ENCODE results near the gene OCSTAMP.

The OCSTAMP gene

DNA sequence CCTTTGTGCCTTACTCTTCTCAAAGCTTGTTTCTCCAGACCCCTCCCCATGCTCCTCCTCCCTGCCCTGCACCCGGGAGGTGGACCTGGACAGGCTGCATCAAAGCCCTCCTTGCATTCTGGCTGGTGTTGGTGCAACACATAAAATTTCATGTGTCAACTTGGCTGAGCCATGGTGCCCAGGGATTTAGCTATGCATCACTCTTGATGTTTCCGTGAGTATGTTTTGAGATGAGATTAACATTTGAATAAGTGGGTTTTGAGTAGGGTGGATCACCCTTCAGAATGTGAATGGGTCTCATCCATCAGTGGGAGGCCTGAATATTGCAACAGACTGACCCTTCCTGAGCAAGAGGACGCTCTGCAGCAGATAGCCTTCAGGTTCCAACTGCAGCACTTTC is 4.4 kb upstream of the OCSTAMP start:
- in situ Hi-C loops (cut with HindIII; ENCODE audit: low sequenced_read_pairs) = no loop called here

DNA sequence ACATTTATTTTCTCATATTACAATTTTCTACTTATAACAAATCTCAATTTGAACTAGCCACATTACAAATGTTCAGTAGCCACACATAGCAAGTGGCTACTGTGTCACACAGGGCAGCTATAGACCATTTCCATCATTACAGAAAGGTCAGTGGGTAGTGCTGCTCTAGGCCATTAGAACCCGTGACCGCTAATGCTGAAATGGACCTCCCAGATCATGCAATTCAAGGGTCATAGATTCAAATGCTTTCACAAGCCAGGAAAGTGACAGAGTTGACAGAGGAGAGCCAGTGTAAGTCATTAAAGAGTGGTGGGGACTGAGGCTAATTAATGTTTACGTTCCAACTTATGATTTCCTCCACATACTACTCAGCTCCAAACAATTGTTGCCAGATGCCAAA is 3.5 kb upstream of the OCSTAMP start:
- in situ Hi-C loops (cut with HindIII; ENCODE audit: low sequenced_read_pairs) = no loop called here

DNA sequence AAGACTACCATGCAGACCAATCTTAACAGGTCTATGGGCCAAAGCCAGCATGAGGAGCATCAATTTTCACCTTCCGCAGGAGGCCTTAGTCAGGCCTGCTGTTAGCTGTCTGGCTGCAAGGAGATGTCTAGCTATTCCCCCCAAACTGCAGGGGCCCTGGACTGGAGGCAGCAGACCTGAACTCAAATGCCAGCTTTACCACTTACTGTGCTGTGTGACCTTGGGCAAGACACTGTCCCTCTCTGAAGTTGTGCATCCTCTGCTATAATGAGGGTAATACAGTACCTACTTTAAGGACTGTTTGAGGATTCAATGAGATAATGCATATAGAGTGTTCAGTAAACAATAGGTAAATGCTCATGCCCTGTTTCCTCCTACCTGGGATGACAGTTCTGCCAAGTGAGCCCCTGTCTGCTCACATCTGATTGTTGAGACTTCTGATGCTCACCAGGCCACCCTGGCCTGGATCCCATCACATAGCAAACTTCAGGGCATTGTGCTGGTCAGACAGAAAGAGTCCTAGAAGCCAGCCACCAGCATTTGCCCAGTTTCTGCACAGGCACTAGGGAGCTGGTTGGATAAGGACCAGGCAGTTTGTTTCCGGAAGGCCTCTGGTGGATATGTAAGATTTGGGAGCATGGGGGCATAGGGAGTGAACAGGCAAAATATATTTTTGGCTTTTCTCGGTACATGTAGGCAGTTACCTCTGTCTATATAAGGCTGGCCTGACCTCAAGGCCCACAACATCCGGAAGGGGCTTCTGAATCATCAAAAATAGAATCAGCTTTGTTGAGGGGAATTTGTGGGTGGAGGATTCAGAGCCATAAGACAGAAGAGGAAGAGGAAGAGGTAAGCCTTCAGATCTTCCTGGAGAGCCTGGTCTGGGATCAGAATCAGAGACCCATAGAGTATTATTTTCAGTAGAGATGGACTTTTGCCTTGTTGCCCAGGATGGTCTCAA is 2.3 kb upstream of the OCSTAMP start:
- in situ Hi-C loops (cut with HindIII; ENCODE audit: low sequenced_read_pairs) = no loop called here

- in situ Hi-C loops (cut with HindIII; ENCODE audit: low sequenced_read_pairs) = no loop called here
Measured at GRCh38 chr20:46551522-46552381, 1.3 kb upstream of the OCSTAMP start.

GRCh38 chr20:46549188-46549972 is 1.1 kb downstream of the OCSTAMP start:
- in situ Hi-C loops (cut with HindIII; ENCODE audit: low sequenced_read_pairs) = no loop called here

DNA sequence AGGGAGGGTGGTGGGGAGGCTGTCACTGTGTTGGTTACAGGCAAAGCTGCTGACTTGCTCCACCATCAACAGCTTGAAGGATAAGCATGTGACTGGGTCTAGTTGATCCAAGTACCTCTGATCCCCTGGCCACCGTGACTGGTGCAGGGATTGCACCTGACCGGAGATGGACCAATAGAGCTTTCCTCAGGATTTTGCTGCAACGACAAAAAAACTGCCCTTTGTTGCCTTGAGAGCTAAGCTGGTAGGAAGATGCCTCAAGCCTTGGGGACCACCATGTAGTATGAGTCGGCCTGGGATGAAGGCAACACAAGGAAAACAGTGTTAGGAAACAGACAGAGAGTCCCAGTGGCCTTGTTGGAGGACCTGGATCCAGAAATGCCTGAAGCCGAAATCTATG is 1.8 kb downstream of the OCSTAMP start:
- in situ Hi-C loops (cut with HindIII; ENCODE audit: low sequenced_read_pairs) = no loop called here

DNA sequence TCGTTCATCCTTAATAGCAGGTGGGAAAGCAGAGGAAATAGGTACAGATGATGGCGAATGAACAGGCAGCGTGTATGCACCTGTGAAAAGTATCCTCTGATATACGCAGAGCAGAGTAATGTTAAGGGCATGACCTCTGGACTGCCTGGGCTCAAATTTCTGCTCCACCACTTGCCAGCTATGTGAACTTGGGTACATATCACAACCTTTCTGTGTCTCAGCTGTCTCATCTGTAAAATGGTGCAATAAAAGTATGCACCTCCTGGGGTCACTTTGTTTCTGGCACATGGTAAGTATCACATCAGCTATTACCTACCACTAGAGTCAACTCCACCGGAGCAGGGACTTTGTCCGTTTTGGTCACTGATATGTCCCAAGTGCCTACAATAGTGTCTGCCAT is 2.5 kb downstream of the OCSTAMP start:
- in situ Hi-C loops (cut with HindIII; ENCODE audit: low sequenced_read_pairs) = no loop called here

DNA sequence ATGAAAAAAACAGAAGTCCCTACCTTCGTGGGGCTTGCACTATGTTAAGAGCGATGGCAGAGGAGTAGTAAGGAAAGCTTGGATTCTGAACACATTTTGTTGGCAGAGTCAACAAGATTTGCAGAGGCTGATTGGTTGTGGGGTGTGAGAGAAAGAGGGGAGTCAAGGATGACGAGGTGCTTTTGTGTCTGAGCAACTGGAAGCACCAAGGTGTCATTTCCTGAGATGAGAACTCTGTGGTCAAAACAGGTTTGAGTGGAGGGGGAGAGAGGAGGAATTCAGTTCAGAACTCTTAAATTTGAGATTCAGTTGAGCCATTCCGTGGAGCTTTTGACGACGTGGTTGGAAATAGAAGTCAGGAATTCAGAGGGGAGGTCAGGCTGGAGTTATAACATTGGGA is 3.5 kb downstream of the OCSTAMP start:
- in situ Hi-C loops (cut with HindIII; ENCODE audit: low sequenced_read_pairs) = no loop called here

DNA sequence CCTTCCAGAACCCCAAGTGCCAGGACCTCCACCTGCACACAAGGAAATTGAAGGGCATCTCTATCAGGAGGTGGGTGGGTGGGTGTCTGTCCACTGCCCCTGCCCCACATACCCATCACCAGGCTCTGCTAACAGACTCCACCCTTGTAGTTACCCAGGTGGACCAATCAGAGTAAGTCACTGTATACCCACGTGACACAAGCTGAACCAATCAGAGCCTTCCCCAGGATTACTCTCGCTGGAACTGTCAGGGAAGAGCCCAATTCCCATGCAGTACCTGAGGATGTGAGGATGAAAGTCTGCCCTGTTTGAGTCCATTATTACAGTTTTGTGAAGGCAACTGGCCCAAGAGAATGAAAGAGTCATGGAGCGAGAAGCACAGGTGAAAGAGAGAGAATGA is 4.2 kb downstream of the OCSTAMP start:
- in situ Hi-C loops (cut with HindIII; ENCODE audit: low sequenced_read_pairs) = no loop called here

GRCh38 chr20:46545827-46546138 is 4.7 kb downstream of the OCSTAMP start:
- in situ Hi-C loops (cut with HindIII; ENCODE audit: low sequenced_read_pairs) = no loop called here

GRCh38 chr20:46545077-46545826 is 5.2 kb downstream of the OCSTAMP start:
- in situ Hi-C loops (cut with HindIII; ENCODE audit: low sequenced_read_pairs) = no loop called here

DNA sequence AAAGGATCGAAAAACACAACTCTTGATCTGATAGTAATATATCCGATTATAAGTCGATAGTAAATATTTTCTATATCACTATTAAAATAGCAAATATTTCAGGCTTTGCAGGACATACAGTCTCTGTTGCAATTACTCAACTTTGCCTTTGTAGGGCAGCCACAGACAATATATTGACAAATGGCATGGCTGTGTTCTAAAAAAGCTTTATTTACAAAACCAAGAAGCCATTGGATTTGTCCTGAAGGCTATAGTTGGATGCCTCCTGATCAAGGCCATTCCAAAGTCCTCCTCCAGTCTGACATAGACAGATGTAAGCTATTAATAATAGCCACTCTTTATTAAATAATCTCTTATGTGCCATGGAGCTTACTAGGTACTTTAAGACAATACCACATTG is 5.9 kb downstream of the OCSTAMP start:
- in situ Hi-C loops (cut with HindIII; ENCODE audit: low sequenced_read_pairs) = no loop called here

DNA sequence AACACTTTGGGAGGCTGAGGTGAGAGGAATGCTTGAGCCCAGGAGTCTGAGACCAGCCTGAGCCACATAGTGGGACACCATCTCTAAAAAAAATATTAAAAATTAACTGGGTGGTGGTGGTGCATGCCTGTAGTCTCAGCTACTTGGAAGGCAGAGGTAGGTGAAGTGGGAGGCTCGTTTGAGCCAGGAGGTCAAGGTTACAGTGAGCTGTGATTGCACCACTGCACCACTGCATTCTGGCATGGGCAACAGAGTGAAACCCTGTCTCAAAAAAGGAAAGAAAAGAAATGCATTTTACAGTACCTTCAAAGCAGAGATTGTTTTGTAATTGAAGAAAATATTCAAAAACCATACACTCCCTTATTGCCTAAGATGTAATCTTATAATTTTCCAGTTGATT is 6.5 kb downstream of the OCSTAMP start:
- in situ Hi-C loops (cut with HindIII; ENCODE audit: low sequenced_read_pairs) = no loop called here

DNA sequence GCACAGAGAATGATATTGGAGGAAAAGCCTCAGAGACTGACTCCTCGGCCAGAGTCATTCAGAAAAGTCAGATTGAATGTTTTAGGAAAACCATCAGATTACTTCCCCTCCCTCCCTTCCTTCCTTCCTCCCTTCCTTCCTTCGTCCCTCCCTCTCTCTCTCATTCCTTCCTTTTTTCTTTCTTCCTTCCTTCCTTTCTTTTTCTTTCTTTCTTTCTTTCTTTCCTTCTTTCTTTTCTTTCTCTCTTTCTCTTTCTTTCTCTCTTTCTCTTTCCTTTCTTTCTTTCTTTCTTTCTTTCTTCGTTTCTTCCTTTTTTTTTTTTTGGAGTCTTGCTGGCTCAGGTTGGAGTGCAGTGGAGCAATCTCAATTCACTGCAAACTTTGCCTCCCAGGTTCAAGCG is 7.4 kb downstream of the OCSTAMP start:
- in situ Hi-C loops (cut with HindIII; ENCODE audit: low sequenced_read_pairs) = no loop called here

- in situ Hi-C loops (cut with HindIII; ENCODE audit: low sequenced_read_pairs) = no loop called here
Measured at GRCh38 chr20:46541229-46541935, 9.1 kb downstream of the OCSTAMP start.

DNA sequence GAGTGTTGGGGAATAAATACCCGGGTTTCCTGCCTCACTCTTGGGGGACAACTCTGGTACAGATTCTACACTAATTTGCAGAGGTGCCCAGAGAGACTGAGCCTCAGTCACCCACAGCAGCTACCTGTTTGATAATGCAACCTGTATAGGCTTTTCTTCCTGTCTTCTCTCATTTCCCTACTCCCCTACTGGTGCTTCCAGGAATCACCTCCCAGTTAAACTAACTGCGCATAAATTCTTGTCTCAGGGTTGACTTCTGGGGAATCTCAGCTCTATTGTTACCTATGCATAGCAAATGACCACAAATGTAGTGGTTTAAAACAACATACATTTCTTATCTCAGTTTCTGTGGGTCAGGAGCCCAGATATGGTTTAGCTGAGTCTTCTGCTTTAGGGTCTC is 11.3 kb downstream of the OCSTAMP start:
- in situ Hi-C loops (cut with HindIII; ENCODE audit: low sequenced_read_pairs) = no loop called here

GRCh38 chr20:46530640-46531039 is 19.8 kb downstream of the OCSTAMP start:
- in situ Hi-C loops (cut with HindIII; ENCODE audit: low sequenced_read_pairs) = no loop called here

GRCh38 chr20:46523696-46524328 is 26.6 kb downstream of the OCSTAMP start:
- in situ Hi-C loops (cut with HindIII; ENCODE audit: low sequenced_read_pairs) = no loop called here

DNA sequence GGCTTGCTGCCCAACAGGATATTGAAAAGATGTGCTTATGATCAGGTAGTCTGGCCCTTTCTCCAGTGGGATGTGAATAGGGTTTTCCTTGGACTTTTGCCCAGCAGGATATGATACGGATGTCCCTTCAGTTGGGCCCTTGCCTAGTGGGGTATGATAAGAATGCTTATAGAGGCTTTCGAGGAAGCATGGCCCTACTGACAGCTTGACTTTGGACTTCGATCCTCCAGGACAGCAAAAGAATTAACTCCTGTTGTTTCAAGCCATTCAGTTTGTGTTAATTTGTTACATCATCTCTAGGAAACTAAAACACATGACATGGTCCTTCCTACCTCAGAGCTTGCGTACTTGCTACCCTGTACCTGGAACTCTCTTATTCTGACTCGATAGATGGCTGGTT is 27.3 kb downstream of the OCSTAMP start:
- in situ Hi-C loops (cut with HindIII; ENCODE audit: low sequenced_read_pairs) = no loop called here
